ENCODE measurements around the gene DLEC1.

GRCh38 chr3:38168151-38169026 is 129.4 kb downstream of the DLEC1 start:
- TF ChIP-seq CTCF (IDR thresholded peaks at IDR 0.05; ENCODE audit: poor library complexity, severe bottlenecking): no peak
- TF ChIP-seq EP300 (conservative IDR thresholded peaks at IDR 0.05; ENCODE audit: poor library complexity, severe bottlenecking): no peak
- TF ChIP-seq EZH2 (IDR thresholded peaks at IDR 0.05; ENCODE audit: borderline replicate concordance, insufficient read depth, low read length, poor library complexity, severe bottlenecking): no peak
